Measurements from ENCODE around the gene SETD2. TPM values are rescaled to one million over a fixed set of nuclear protein-coding genes. Genes with fewer than 3 reads are reported as not detected.

SETD2 gene
- total and polyA plus RNA-seq, 4 donors = 7.6 to 37.6 (median 19.0) TPM

- DNase-seq (ENCODE audit: low spot score) = no peak
- Histone ChIP-seq H3K36me3 (ENCODE audit: control insufficient read depth in 4 of 4, insufficient read depth in 3 of 4, low read depth in 1 of 4, low read length in 3 of 4) (no peaks in the 10 kb centered on the region), H3K9ac (ENCODE audit: low read depth in 1 of 2, low read length in 2 of 2) (no peak overlapping the region), H3K27me3 (ENCODE audit: control insufficient read depth in 4 of 4, insufficient read depth in 4 of 4, low read length in 3 of 4) (no peaks in the 10 kb centered on the region), H3K4me3 (ENCODE audit: low read depth in 1 of 3, low read length in 3 of 3) (no peak overlapping the region), H3K4me1 (ENCODE audit: control insufficient read depth in 4 of 4, insufficient read depth in 4 of 4, low read length in 3 of 4) (peaks cover 0 to 16% (median 3%) of the 10 kb centered on the region in 4 donors), H3K27ac (ENCODE audit: low read depth in 1 of 2, low read length in 2 of 2) (no peak overlapping the region), H3K9me3 (ENCODE audit: control insufficient read depth in 4 of 4, low read length in 3 of 4) (no peaks in the 10 kb centered on the region)
- WGBS = 97% methylated on average over 4 of the region's 4 CpGs
- TF ChIP-seq HNF4G (IDR thresholded peaks at IDR 0.05) (no peak), YY1 (IDR thresholded peaks at IDR 0.05) (no peak), RAD21 (IDR thresholded peaks at IDR 0.05) (no peak), GABPA (IDR thresholded peaks at IDR 0.05 in 1 of 2, conservative IDR thresholded peaks at IDR 0.05 in 1 of 2) (no peak), RXRA (IDR thresholded peaks at IDR 0.05) (no peak), SP1 (IDR thresholded peaks at IDR 0.05) (no peak), NR2F2 (IDR thresholded peaks at IDR 0.05) (no peak), REST (IDR thresholded peaks at IDR 0.05) (no peak)
These were observed 177.7 kb downstream of the SETD2 start for GRCh38 chr3:46986055-46986730.

GRCh38 chr3:46985588-46985987 is 178.3 kb downstream of the SETD2 start:
- H3K27ac ChIP-seq (ENCODE audit: low read depth in 1 of 2, low read length in 2 of 2) = no peak overlapping the region
- no peak overlapping the region for H3K4me3 ChIP-seq (ENCODE audit: low read depth in 1 of 3, low read length in 3 of 3)
- H3K4me1 ChIP-seq (ENCODE audit: control insufficient read depth in 4 of 4, insufficient read depth in 4 of 4, low read length in 3 of 4) = peaks cover 0 to 16% (median 3%) of the 10 kb centered on the region in 4 donors
- H3K9ac ChIP-seq (ENCODE audit: low read depth in 1 of 2, low read length in 2 of 2) = no peak overlapping the region
- no peak for TF ChIP-seq MAX (IDR thresholded peaks at IDR 0.05)
- TF ChIP-seq FOXA2 (IDR thresholded peaks at IDR 0.05) = no peak
- WGBS = 95% methylated on average over 5 of the region's 5 CpGs
- H3K36me3 ChIP-seq (ENCODE audit: control insufficient read depth in 4 of 4, insufficient read depth in 3 of 4, low read depth in 1 of 4, low read length in 3 of 4) = no peaks in the 10 kb centered on the region
- H3K9me3 ChIP-seq (ENCODE audit: control insufficient read depth in 4 of 4, low read length in 3 of 4) = no peaks in the 10 kb centered on the region
- no peaks in the 10 kb centered on the region for H3K27me3 ChIP-seq (ENCODE audit: control insufficient read depth in 4 of 4, insufficient read depth in 4 of 4, low read length in 3 of 4)
- DNase-seq (ENCODE audit: low spot score) = no peak

- Histone ChIP-seq H3K27me3 (ENCODE audit: control insufficient read depth in 4 of 4, insufficient read depth in 4 of 4, low read length in 3 of 4) (no peaks in the 10 kb centered on the region), H3K9me3 (ENCODE audit: control insufficient read depth in 4 of 4, low read length in 3 of 4) (no peaks in the 10 kb centered on the region), H3K9ac (ENCODE audit: low read depth in 1 of 2, low read length in 2 of 2) (no peak overlapping the region), H3K27ac (ENCODE audit: low read depth in 1 of 2, low read length in 2 of 2) (no peak overlapping the region), H3K36me3 (ENCODE audit: control insufficient read depth in 4 of 4, insufficient read depth in 3 of 4, low read depth in 1 of 4, low read length in 3 of 4) (no peaks in the 10 kb centered on the region), H3K4me3 (ENCODE audit: low read depth in 1 of 3, low read length in 3 of 3) (no peak overlapping the region), H3K4me1 (ENCODE audit: control insufficient read depth in 4 of 4, insufficient read depth in 4 of 4, low read length in 3 of 4) (peaks cover 2 to 15% (median 3%) of the 10 kb centered on the region in 4 donors)
- DNase-seq (ENCODE audit: low spot score) = no peak
- TF ChIP-seq GABPA (IDR thresholded peaks at IDR 0.05 in 1 of 2, conservative IDR thresholded peaks at IDR 0.05 in 1 of 2) = no peak
- WGBS = 93% methylated on average over 11 of the region's 11 CpGs
These were observed 179.1 kb downstream of the SETD2 start for GRCh38 chr3:46984591-46985459.
